DOHH2 (cell line): Measurements from ENCODE around the gene SLC35F4.

Experiments used
- H3F3A ChIP-seq: fragments of 200-600 bp; sonication (generic), shearing (Covaris generic); 2 replicates; pipeline ENCODE4 v1.6.0; 2016; ENCODE audit warnings: antibody characterized with exemption, mild to moderate bottlenecking; ENCODE audit not compliant: control insufficient read depth, insufficient read depth
- H3K27ac ChIP-seq: fragments of 200-600 bp; sonication (generic); 2 replicates; pipeline ENCODE4 v1.5.1; 2014; ENCODE audit warnings: low read depth, mild to moderate bottlenecking, low read length, moderate library complexity
- H3K27me3 ChIP-seq: fragments of 200-600 bp; sonication (generic); 2 replicates; pipeline ENCODE4 v1.6.1; 2014; ENCODE audit warnings: mild to moderate bottlenecking, low read length, mixed read lengths; ENCODE audit not compliant: control insufficient read depth
- H3K36me3 ChIP-seq: fragments of 200-600 bp; sonication (generic); 2 replicates; pipeline ENCODE4 v1.6.1; 2014; ENCODE audit warnings: mild to moderate bottlenecking, low read length, moderate library complexity, mixed read lengths; ENCODE audit not compliant: control insufficient read depth
- H3K4me1 ChIP-seq: fragments of 200-600 bp; sonication (generic); 2 replicates; pipeline ENCODE4 v1.6.1; 2014; ENCODE audit warnings: mild to moderate bottlenecking, low read length, mixed read lengths; ENCODE audit not compliant: control insufficient read depth
- H3K4me2 ChIP-seq: fragments of 200-600 bp; sonication (generic); 2 replicates; pipeline ENCODE4 v1.6.0; 2014; ENCODE audit warnings: mild to moderate bottlenecking, low read length, moderate library complexity
- H3K4me3 ChIP-seq: fragments of 200-600 bp; sonication (generic); 2 replicates; pipeline ENCODE4 v1.5.1; 2014; ENCODE audit warnings: mild to moderate bottlenecking, low read length, mixed read lengths
- H3K79me2 ChIP-seq: fragments of 200-600 bp; sonication (generic); 2 replicates; pipeline ENCODE4 v1.6.1; 2014; ENCODE audit warnings: mild to moderate bottlenecking, low read length, mixed read lengths; ENCODE audit not compliant: control insufficient read depth
- H3K9me2 ChIP-seq: fragments of 200-600 bp; sonication (generic); replicated peaks from 2 replicates; pipeline ENCODE4 v1.6.1; 2014; ENCODE audit warnings: mild to moderate bottlenecking, low read length, mixed read lengths; ENCODE audit not compliant: control insufficient read depth
- H3K9me3 ChIP-seq: fragments of 200-600 bp; sonication (generic); 2 replicates; pipeline ENCODE4 v1.6.1; 2014; ENCODE audit warnings: antibody characterized with exemption, low read length, mixed read lengths; ENCODE audit not compliant: control insufficient read depth, insufficient read depth
- H4K20me1 ChIP-seq: fragments of 200-600 bp; sonication (generic); 2 replicates; pipeline ENCODE4 v1.6.0; 2014; ENCODE audit warnings: low read depth, mild to moderate bottlenecking, antibody characterized with exemption, low read length, moderate library complexity; ENCODE audit not compliant: control insufficient read depth, insufficient read depth
- EZH2phosphoT487 ChIP-seq: fragments of 200-600 bp; sonication (generic); IDR thresholded peaks from 2 replicates; pipeline ENCODE4 v1.6.1; 2017; ENCODE audit warnings: borderline replicate concordance, mild to moderate bottlenecking, antibody characterized with exemption, low read length, moderate library complexity, mixed read lengths
- TF ChIP-seq, protein P1 (sequence below): fragments of 200-600 bp; sonication (generic); IDR thresholded peaks from one replicate; pipeline ENCODE4 v1.5.1; 2014; ENCODE audit warnings: antibody characterized with exemption, mild to moderate bottlenecking, low read depth, low read length; ENCODE audit not compliant: poor library complexity, severe bottlenecking

The SLC35F4 gene

GRCh38 chr14:57851354-57851753 is 14.5 kb downstream of the SLC35F4 start:
- H3K9me2 ChIP-seq = no peaks in the 10 kb centered on the region
- no peaks in the 10 kb centered on the region for H3K27me3 ChIP-seq
- H3K79me2 ChIP-seq = no peaks in the 10 kb centered on the region
- TF ChIP-seq EZH2phosphoT487 = no peak
- TF ChIP-seq, protein P1, sequence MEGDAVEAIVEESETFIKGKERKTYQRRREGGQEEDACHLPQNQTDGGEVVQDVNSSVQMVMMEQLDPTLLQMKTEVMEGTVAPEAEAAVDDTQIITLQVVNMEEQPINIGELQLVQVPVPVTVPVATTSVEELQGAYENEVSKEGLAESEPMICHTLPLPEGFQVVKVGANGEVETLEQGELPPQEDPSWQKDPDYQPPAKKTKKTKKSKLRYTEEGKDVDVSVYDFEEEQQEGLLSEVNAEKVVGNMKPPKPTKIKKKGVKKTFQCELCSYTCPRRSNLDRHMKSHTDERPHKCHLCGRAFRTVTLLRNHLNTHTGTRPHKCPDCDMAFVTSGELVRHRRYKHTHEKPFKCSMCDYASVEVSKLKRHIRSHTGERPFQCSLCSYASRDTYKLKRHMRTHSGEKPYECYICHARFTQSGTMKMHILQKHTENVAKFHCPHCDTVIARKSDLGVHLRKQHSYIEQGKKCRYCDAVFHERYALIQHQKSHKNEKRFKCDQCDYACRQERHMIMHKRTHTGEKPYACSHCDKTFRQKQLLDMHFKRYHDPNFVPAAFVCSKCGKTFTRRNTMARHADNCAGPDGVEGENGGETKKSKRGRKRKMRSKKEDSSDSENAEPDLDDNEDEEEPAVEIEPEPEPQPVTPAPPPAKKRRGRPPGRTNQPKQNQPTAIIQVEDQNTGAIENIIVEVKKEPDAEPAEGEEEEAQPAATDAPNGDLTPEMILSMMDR = no peak
- no peak overlapping the region for H3K4me3 ChIP-seq
- no peak overlapping the region for H3K4me2 ChIP-seq
- H3K36me3 ChIP-seq = no peaks in the 10 kb centered on the region
- no peak overlapping the region for H3K27ac ChIP-seq
- no peaks in the 10 kb centered on the region for H3K4me1 ChIP-seq
- H3F3A ChIP-seq = no peaks in the 10 kb centered on the region
- H3K9me3 ChIP-seq = no peaks in the 10 kb centered on the region
- no peaks in the 10 kb centered on the region for H4K20me1 ChIP-seq

- Histone ChIP-seq H3K9me2 (no peaks in the 10 kb centered on the region), H3K4me3 (no peak overlapping the region), H3F3A (no peaks in the 10 kb centered on the region), H3K27ac (no peak overlapping the region), H4K20me1 (no peaks in the 10 kb centered on the region), H3K79me2 (no peaks in the 10 kb centered on the region), H3K36me3 (no peaks in the 10 kb centered on the region), H3K4me1 (no peaks in the 10 kb centered on the region), H3K27me3 (no peaks in the 10 kb centered on the region), H3K4me2 (no peak overlapping the region), H3K9me3 (no peaks in the 10 kb centered on the region)
- TF ChIP-seq, protein P1 = no peak
- TF ChIP-seq EZH2phosphoT487 = no peak
Measured at GRCh38 chr14:57848786-57849185, 17.1 kb downstream of the SLC35F4 start.

DNA sequence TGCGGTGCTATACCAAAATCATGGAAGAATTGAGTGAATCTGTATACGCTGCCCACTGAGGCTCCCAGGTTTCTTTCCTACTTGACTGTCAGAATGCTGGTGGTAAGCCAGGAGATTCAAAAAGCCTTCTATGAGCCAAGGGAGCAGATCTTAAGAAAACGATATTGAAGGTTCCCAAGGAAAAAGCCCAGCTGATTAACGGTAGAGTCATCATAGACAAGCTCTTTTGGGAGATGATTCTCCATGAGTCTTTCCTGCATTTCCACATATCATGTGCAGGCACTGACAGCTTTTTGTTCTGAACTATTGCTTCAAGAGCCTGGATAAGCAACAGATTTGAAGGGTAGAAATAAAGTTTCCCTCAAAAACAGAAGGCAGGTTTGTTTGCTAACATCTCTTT is 17.5 kb downstream of the SLC35F4 start:
- Histone ChIP-seq H3K4me1 (no peaks in the 10 kb centered on the region), H3K9me2 (no peaks in the 10 kb centered on the region)
- TF ChIP-seq, protein P1 = no peak
- no peak for TF ChIP-seq EZH2phosphoT487

GRCh38 chr14:57847706-57848105 is 18.2 kb downstream of the SLC35F4 start:
- Histone ChIP-seq H3K9me2 (no peaks in the 10 kb centered on the region), H3K4me2 (no peak overlapping the region), H3K79me2 (no peaks in the 10 kb centered on the region), H4K20me1 (no peaks in the 10 kb centered on the region), H3K9me3 (no peaks in the 10 kb centered on the region), H3K4me1 (no peaks in the 10 kb centered on the region), H3K27me3 (no peaks in the 10 kb centered on the region), H3F3A (no peaks in the 10 kb centered on the region), H3K27ac (no peak overlapping the region), H3K4me3 (no peak overlapping the region), H3K36me3 (no peaks in the 10 kb centered on the region)
- TF ChIP-seq EZH2phosphoT487 = no peak
- TF ChIP-seq, protein P1 = no peak

More for the DNA sequence above, 17.5 kb downstream of the SLC35F4 start:
- Histone ChIP-seq H4K20me1 (no peaks in the 10 kb centered on the region), H3K27ac (no peak overlapping the region), H3K4me2 (no peak overlapping the region), H3K79me2 (no peaks in the 10 kb centered on the region), H3K36me3 (no peaks in the 10 kb centered on the region), H3K27me3 (no peaks in the 10 kb centered on the region), H3F3A (no peaks in the 10 kb centered on the region), H3K4me3 (no peak overlapping the region), H3K9me3 (no peaks in the 10 kb centered on the region)
